CD14-positive monocyte (primary cell): ENCODE measurements around the gene ZNF296. TPM values are rescaled to one million over a fixed set of nuclear protein-coding genes. Genes with fewer than 3 reads are reported as not detected.

Experiments
- DNase-seq, 3 donors: peaks; one replicate each; pipeline ENCODE4 v3.0.0-alpha.2; 2011 to 2022
- H2AFZ ChIP-seq: 2 replicates; pipeline ENCODE4 v1.6.0; 2012; ENCODE audit warnings: mild to moderate bottlenecking, low read depth, low read length, inconsistent platforms; ENCODE audit not compliant: insufficient read depth, poor library complexity, severe bottlenecking
- H3K27ac ChIP-seq, 2 donors: 1 replicate in 1 of 2; 2 replicates in 1 of 2; pipeline ENCODE4 v1.5.1; 2012 to 2013; ENCODE audit warnings: low read length in 2 of 2, control low read depth in 1 of 2, inconsistent platforms in 1 of 2, low read depth in 1 of 2, mild to moderate bottlenecking in 1 of 2
- H3K27me3 ChIP-seq, 2 donors: one replicate each; pipeline versions ENCODE4 v1.6.0 to v1.6.1; 2011 to 2013; ENCODE audit warnings: low read length in 2 of 2; ENCODE audit not compliant: control insufficient read depth in 2 of 2, insufficient read depth in 2 of 2
- H3K36me3 ChIP-seq, 2 donors: replicated peaks in 1 of 2; 1 replicate in 1 of 2; 2 replicates in 1 of 2; pipeline versions ENCODE4 v1.5.1 to v1.6.1; 2012 to 2013; ENCODE audit warnings: low read length in 2 of 2, control low read depth in 1 of 2, inconsistent platforms in 1 of 2, mild to moderate bottlenecking in 1 of 2; ENCODE audit not compliant: insufficient read depth in 2 of 2, control insufficient read depth in 1 of 2
- H3K4me1 ChIP-seq, 2 donors: 1 replicate in 1 of 2; 2 replicates in 1 of 2; pipeline versions ENCODE4 v1.5.1 to v1.6.1; 2012 to 2013; ENCODE audit warnings: low read length in 2 of 2, control low read depth in 1 of 2, inconsistent platforms in 1 of 2, mild to moderate bottlenecking in 1 of 2, moderate library complexity in 1 of 2; ENCODE audit not compliant: insufficient read depth in 2 of 2, control insufficient read depth in 1 of 2
- H3K4me2 ChIP-seq: replicated peaks from 2 replicates; pipeline ENCODE3; 2012; ENCODE audit warnings: low read length, moderate library complexity, mild to moderate bottlenecking; ENCODE audit not compliant: poor library complexity, severe bottlenecking; ENCODE audit errors: extremely low read depth
- H3K4me3 ChIP-seq, 3 experiments: fragments of 200-600 bp in 1 of 3; sonication (generic) in 1 of 3; replicated peaks in 1 of 3; 1 replicate in 2 of 3; 2 replicates in 1 of 3; pipeline ENCODE4 v1.5.1; 2011 to 2013; ENCODE audit warnings: low read length in 3 of 3, mild to moderate bottlenecking in 3 of 3, control low read depth in 2 of 3, low read depth in 2 of 3, inconsistent platforms in 1 of 3, moderate library complexity in 1 of 3
- H3K79me2 ChIP-seq: 2 replicates; pipeline ENCODE4 v1.6.0; 2012; ENCODE audit warnings: mild to moderate bottlenecking, control low read depth, inconsistent platforms, low read length, moderate library complexity; ENCODE audit not compliant: insufficient read depth
- H3K9ac ChIP-seq: 2 replicates; pipeline ENCODE4 v1.6.0; 2017; ENCODE audit warnings: low read length, mild to moderate bottlenecking; ENCODE audit not compliant: insufficient read depth, poor library complexity, severe bottlenecking
- H3K9me3 ChIP-seq, 2 donors: replicated peaks in 1 of 2; 1 replicate in 1 of 2; 2 replicates in 1 of 2; pipeline versions ENCODE4 v1.5.1 to v1.6.1; 2012 to 2013; ENCODE audit warnings: low read length in 2 of 2, control low read depth in 1 of 2; ENCODE audit not compliant: control insufficient read depth in 1 of 2, insufficient read depth in 1 of 2
- H4K20me1 ChIP-seq: 2 replicates; pipeline ENCODE4 v1.6.0; 2012; ENCODE audit warnings: mild to moderate bottlenecking, low read length, control low read depth, moderate library complexity; ENCODE audit not compliant: insufficient read depth
- H3K27ac Mint-ChIP-seq, 7 donors: one replicate each; pipeline ENCODE4 v1.8.0; 2020; ENCODE audit warnings: mild to moderate bottlenecking in 7 of 7, mixed read lengths in 7 of 7, moderate library complexity in 6 of 7, inconsistent platforms in 2 of 7
- H3K27me3 Mint-ChIP-seq, 3 donors: one replicate each; pipeline ENCODE4 v1.8.0; 2021 to 2022; ENCODE audit warnings: low read depth in 3 of 3, mild to moderate bottlenecking in 3 of 3, mixed read lengths in 3 of 3, moderate library complexity in 3 of 3, inconsistent platforms in 1 of 3
- H3K36me3 Mint-ChIP-seq, 2 donors: one replicate each; pipeline ENCODE4 v1.8.0; 2020; ENCODE audit warnings: mixed read lengths in 2 of 2, inconsistent platforms in 1 of 2, mild to moderate bottlenecking in 1 of 2
- H3K4me1 Mint-ChIP-seq: one replicate; pipeline ENCODE4 v1.8.0; 2020; ENCODE audit warnings: mild to moderate bottlenecking, mixed read lengths
- H3K4me3 Mint-ChIP-seq, 2 donors: one replicate each; pipeline ENCODE4 v1.8.0; 2020; ENCODE audit warnings: mild to moderate bottlenecking in 2 of 2, mixed read lengths in 2 of 2, moderate library complexity in 1 of 2
- H3K9me3 Mint-ChIP-seq, 7 donors: one replicate each; pipeline ENCODE4 v1.8.0; 2020 to 2022; ENCODE audit warnings: mixed read lengths in 7 of 7, mild to moderate bottlenecking in 6 of 7, moderate library complexity in 6 of 7, inconsistent platforms in 2 of 7
- WGBS: methylation state at CpG from one replicate; pipeline ENCODE4 v1.1.5; 2013; ENCODE audit warnings: missing lambda C conversion rate; ENCODE audit not compliant: insufficient coverage; 5-methylcytosine and 5-hydroxymethylcytosine counted together
- intact Hi-C, 2 donors: fragments of 100-400 bp; cut with micrococcal nuclease; formaldehyde crosslinking; loops; one replicate each; pipeline versions ENCODE4 v1.15.0 to v1.15.1; 2023
- polyA plus RNA-seq, 3 donors: library from polyadenylated mRNA; depleted of rRNA in 1 of 3; unstranded in 2 of 3; stranded (reverse) in 1 of 3; fragments of 300-500 nt in 2 of 3; fragments of >200 nt in 1 of 3; fragmentation: Illumina TruSeq in 2 of 3; gene quantifications; 1 replicate in 2 of 3; 2 replicates in 1 of 3; pipeline ENCODE4 v1.2.3, GENCODE V29; 2012 to 2021
- TF ChIP-seq, protein P1 (sequence below): fragments of 200-600 bp; IDR thresholded peaks from one replicate; pipeline ENCODE4 v1.8.0; 2022; ENCODE audit warnings: antibody characterized with exemption, mild to moderate bottlenecking

ZNF296 gene
- polyA plus RNA-seq, 3 donors, result 3.8 to 7.2 (median 6.5) TPM

GRCh38 chr19:45056831-45057230, 19.4 kb downstream of the ZNF296 start:
- TF ChIP-seq, protein P1, sequence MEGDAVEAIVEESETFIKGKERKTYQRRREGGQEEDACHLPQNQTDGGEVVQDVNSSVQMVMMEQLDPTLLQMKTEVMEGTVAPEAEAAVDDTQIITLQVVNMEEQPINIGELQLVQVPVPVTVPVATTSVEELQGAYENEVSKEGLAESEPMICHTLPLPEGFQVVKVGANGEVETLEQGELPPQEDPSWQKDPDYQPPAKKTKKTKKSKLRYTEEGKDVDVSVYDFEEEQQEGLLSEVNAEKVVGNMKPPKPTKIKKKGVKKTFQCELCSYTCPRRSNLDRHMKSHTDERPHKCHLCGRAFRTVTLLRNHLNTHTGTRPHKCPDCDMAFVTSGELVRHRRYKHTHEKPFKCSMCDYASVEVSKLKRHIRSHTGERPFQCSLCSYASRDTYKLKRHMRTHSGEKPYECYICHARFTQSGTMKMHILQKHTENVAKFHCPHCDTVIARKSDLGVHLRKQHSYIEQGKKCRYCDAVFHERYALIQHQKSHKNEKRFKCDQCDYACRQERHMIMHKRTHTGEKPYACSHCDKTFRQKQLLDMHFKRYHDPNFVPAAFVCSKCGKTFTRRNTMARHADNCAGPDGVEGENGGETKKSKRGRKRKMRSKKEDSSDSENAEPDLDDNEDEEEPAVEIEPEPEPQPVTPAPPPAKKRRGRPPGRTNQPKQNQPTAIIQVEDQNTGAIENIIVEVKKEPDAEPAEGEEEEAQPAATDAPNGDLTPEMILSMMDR, result no peak
- H3K27ac ChIP-seq, result peak overlapping the region in 1 of 2 donors; percentile 26
- no peaks in the 10 kb centered on the region for H3K27me3 ChIP-seq
- H3K4me2 ChIP-seq, result no peak overlapping the region
- peaks cover 26% of the 10 kb centered on the region for H3K79me2 ChIP-seq
- H3K36me3 ChIP-seq, result peaks cover 93 to 99% of the 10 kb centered on the region in 2 donors
- no peaks in the 10 kb centered on the region for H3K9me3 ChIP-seq
- Mint-ChIP-seq H3K9me3 (no peaks in the 10 kb centered on the region), H3K27me3 (peaks cover 0 to 3% (median 2%) of the 10 kb centered on the region in 3 donors), H3K4me1 (peaks cover 2% of the 10 kb centered on the region), H3K36me3 (peaks cover 91 to 98% of the 10 kb centered on the region in 2 donors), H3K4me3 (no peak overlapping the region), H3K27ac (peak overlapping the region in 4 of 7 donors; percentile 39 to 73 (median 66))
- intact Hi-C loops, result loop anchor here (5.0 kb wide), 1 partner anchor 155 kb away; no protein-coding TSS in a partner anchor
- H3K9ac ChIP-seq, result no peak overlapping the region
- H2AFZ ChIP-seq, result no peak overlapping the region
- no peaks in the 10 kb centered on the region for H3K4me1 ChIP-seq
- 85% methylated on average over 8 of the region's 8 CpGs for WGBS
- H4K20me1 ChIP-seq, result peaks cover 94% of the 10 kb centered on the region
- H3K4me3 ChIP-seq, result no peak overlapping the region
- DNase-seq, result no peak

- Mint-ChIP-seq H3K27me3 (no peaks in the 10 kb centered on the region), H3K27ac (peak overlapping the region in 5 of 7 donors; percentile 12 to 62 (median 37)), H3K4me1 (peaks cover 22% of the 10 kb centered on the region), H3K36me3 (peaks cover 58 to 79% of the 10 kb centered on the region in 2 donors), H3K4me3 (no peak overlapping the region), H3K9me3 (peaks cover 0 to 2% (median 0%) of the 10 kb centered on the region in 7 donors)
- H3K79me2 ChIP-seq, result peaks cover 66% of the 10 kb centered on the region
- peaks cover 12 to 13% of the 10 kb centered on the region in 2 donors for H3K4me1 ChIP-seq
- WGBS, result 89% methylated on average over 9 of the region's 9 CpGs
- no peak overlapping the region for H3K4me3 ChIP-seq
- TF ChIP-seq, protein P1, result no peak
- intact Hi-C loops, result no loop called here
- no peak overlapping the region for H3K4me2 ChIP-seq
- H3K27me3 ChIP-seq, result no peaks in the 10 kb centered on the region
- H3K9ac ChIP-seq, result no peak overlapping the region
- peaks cover 53 to 79% of the 10 kb centered on the region in 2 donors for H3K36me3 ChIP-seq
- no peak overlapping the region for H2AFZ ChIP-seq
- peak overlapping the region in 1 of 2 donors; percentile 31 for H3K27ac ChIP-seq
- no peak for DNase-seq
- peaks cover 99% of the 10 kb centered on the region for H4K20me1 ChIP-seq
- H3K9me3 ChIP-seq, result no peaks in the 10 kb centered on the region
Measured at GRCh38 chr19:45051929-45052579, 24.2 kb downstream of the ZNF296 start.
